ENCODE measurements around the gene PAPOLB. TPM values are rescaled to one million over a fixed set of nuclear protein-coding genes. Genes with fewer than 3 reads are reported as not detected.

PAPOLB gene
- total RNA-seq, 1 experiment from 2014 or later, result 0.07 TPM

GRCh38 chr7:4880218-4880617 is 18.4 kb upstream of the PAPOLB start:
- intact Hi-C loops (cut with micrococcal nuclease; ENCODE audit: unreplicated experiment), result no loop called here
- BruUV-seq (replicated peaks), result no TSS peak
- CTCF ChIA-PET, result interaction anchor here (0.7 kb wide), 2 partner anchors 1202 to 1990 kb away, joined by 5 to 8 read pairs; no protein-coding TSS in a partner anchor
- no peak for DNase-seq
- Mint-ChIP-seq H3K36me3 (ENCODE audit: insufficient read depth, unreplicated experiment) (peaks cover 5% of the 10 kb centered on the region), H3K27me3 (ENCODE audit: unreplicated experiment) (peaks cover 31% of the 10 kb centered on the region), H3K27ac (ENCODE audit: unreplicated experiment) (no peak overlapping the region), H3K4me3 (ENCODE audit: low read depth, unreplicated experiment) (no peak overlapping the region), H3K4me1 (ENCODE audit: low read depth, unreplicated experiment) (no peaks in the 10 kb centered on the region), H3K9me3 (ENCODE audit: low read depth, unreplicated experiment) (no peaks in the 10 kb centered on the region)
- TF ChIP-seq CTCF (IDR thresholded peaks at IDR 0.05; ENCODE audit: unreplicated experiment), result no peak

GRCh38 chr7:4879396-4880081 is 17.7 kb upstream of the PAPOLB start:
- intact Hi-C loops (cut with micrococcal nuclease; ENCODE audit: unreplicated experiment), result no loop called here
- H3K27ac Mint-ChIP-seq (ENCODE audit: unreplicated experiment), result no peak overlapping the region
- H3K4me3 Mint-ChIP-seq (ENCODE audit: low read depth, unreplicated experiment), result no peak overlapping the region

GRCh38 chr7:4878336-4879335 is 16.8 kb upstream of the PAPOLB start:
- Mint-ChIP-seq H3K4me3 (ENCODE audit: low read depth, unreplicated experiment) (no peak overlapping the region), H3K9me3 (ENCODE audit: low read depth, unreplicated experiment) (no peaks in the 10 kb centered on the region), H3K4me1 (ENCODE audit: low read depth, unreplicated experiment) (no peaks in the 10 kb centered on the region), H3K27ac (ENCODE audit: unreplicated experiment) (no peak overlapping the region), H3K27me3 (ENCODE audit: unreplicated experiment) (peaks cover 18% of the 10 kb centered on the region), H3K36me3 (ENCODE audit: insufficient read depth, unreplicated experiment) (no peaks in the 10 kb centered on the region)
- BruUV-seq (replicated peaks), result no TSS peak
- CTCF ChIA-PET, result no interaction called here
- no peak for DNase-seq
- intact Hi-C loops (cut with micrococcal nuclease; ENCODE audit: unreplicated experiment), result no loop called here
- no peak for TF ChIP-seq CTCF (IDR thresholded peaks at IDR 0.05; ENCODE audit: unreplicated experiment)

More at GRCh38 chr7:4879396-4880081, 17.7 kb upstream of the PAPOLB start:
- Mint-ChIP-seq H3K36me3 (ENCODE audit: insufficient read depth, unreplicated experiment) (peaks cover 2% of the 10 kb centered on the region), H3K9me3 (ENCODE audit: low read depth, unreplicated experiment) (no peaks in the 10 kb centered on the region), H3K27me3 (ENCODE audit: unreplicated experiment) (peaks cover 24% of the 10 kb centered on the region), H3K4me1 (ENCODE audit: low read depth, unreplicated experiment) (no peaks in the 10 kb centered on the region)
- CTCF ChIA-PET, result no interaction called here
- no peak for TF ChIP-seq CTCF (IDR thresholded peaks at IDR 0.05; ENCODE audit: unreplicated experiment)
- no peak for DNase-seq
- BruUV-seq (replicated peaks), result no TSS peak

GRCh38 chr7:4876586-4876985 is 14.8 kb upstream of the PAPOLB start:
- Mint-ChIP-seq H3K36me3 (ENCODE audit: insufficient read depth, unreplicated experiment) (no peaks in the 10 kb centered on the region), H3K27ac (ENCODE audit: unreplicated experiment) (no peak overlapping the region), H3K4me1 (ENCODE audit: low read depth, unreplicated experiment) (no peaks in the 10 kb centered on the region), H3K27me3 (ENCODE audit: unreplicated experiment) (peaks cover 19% of the 10 kb centered on the region), H3K4me3 (ENCODE audit: low read depth, unreplicated experiment) (no peak overlapping the region), H3K9me3 (ENCODE audit: low read depth, unreplicated experiment) (no peaks in the 10 kb centered on the region)
- CTCF ChIA-PET, result no interaction called here
- no peak for TF ChIP-seq CTCF (IDR thresholded peaks at IDR 0.05; ENCODE audit: unreplicated experiment)
- no TSS peak for BruUV-seq (replicated peaks)
- intact Hi-C loops (cut with micrococcal nuclease; ENCODE audit: unreplicated experiment), result no loop called here
- DNase-seq, result no peak

All from Calu3 (cell line).